H1 (cell line): ENCODE data around the gene IFI44L. TPM values are rescaled to one million over a fixed set of nuclear protein-coding genes. Genes with fewer than 3 reads are reported as not detected.

Source experiments
- CTCF ChIA-PET: fragments of 300-600 bp; sonication (Branson Sonifier 250); formaldehyde crosslinking; loops from one replicate; lab custom pipeline; 2021; ENCODE audit not compliant: partially characterized antibody; lab: Charles Lee
- POLR2A ChIA-PET: fragments of 300-600 bp; sonication (Branson Sonifier 250); formaldehyde crosslinking; loops from one replicate; lab custom pipeline; 2021; ENCODE audit warnings: inconsistent platforms; ENCODE audit not compliant: partially characterized antibody; lab: Charles Lee
- DNase-seq, 2 experiments: peaks; one replicate each; pipeline versions ENCODE4 v3.0.0 to v3.0.0-alpha.2; 2010 to 2022; ENCODE audit warnings: low spot score in 2 of 2, low read depth in 1 of 2, mixed read lengths in 1 of 2
- FAIRE-seq: peaks from 2 replicates; lab custom pipeline; 2011; peaks lifted over from hg19 to GRCh38; lab: Jason Lieb, UNC
- H2AFZ ChIP-seq: 2 replicates; pipeline ENCODE4 v1.8.1; 2012; ENCODE audit warnings: low read length, inconsistent platforms
- H2AK5ac ChIP-seq: 2 replicates; pipeline ENCODE4 v1.6.1; 2013; ENCODE audit warnings: low read depth, low read length
- H2BK120ac ChIP-seq: replicated peaks from 2 replicates; pipeline ENCODE3; 2013; ENCODE audit warnings: low read depth, low read length, inconsistent platforms
- H2BK12ac ChIP-seq: 2 replicates; pipeline ENCODE4 v1.6.1; 2013; ENCODE audit warnings: low read depth, low read length
- H2BK15ac ChIP-seq: 2 replicates; pipeline ENCODE4 v1.6.1; 2013; ENCODE audit warnings: low read length
- H2BK20ac ChIP-seq: 2 replicates; pipeline ENCODE4 v1.6.1; 2013; ENCODE audit warnings: low read length
- H2BK5ac ChIP-seq: 2 replicates; pipeline ENCODE4 v1.6.1; 2013; ENCODE audit warnings: low read depth, low read length
- H3K14ac ChIP-seq: 2 replicates; pipeline ENCODE4 v1.6.1; 2013; ENCODE audit warnings: inconsistent platforms; ENCODE audit not compliant: insufficient read length
- H3K18ac ChIP-seq: 2 replicates; pipeline ENCODE4 v1.6.1; 2013; ENCODE audit warnings: low read length; ENCODE audit errors: extremely low read depth
- H3K23ac ChIP-seq: 2 replicates; pipeline ENCODE4 v1.6.1; 2013; ENCODE audit warnings: inconsistent platforms; ENCODE audit not compliant: insufficient read length
- H3K23me2 ChIP-seq: 2 replicates; pipeline ENCODE4 v1.6.1; 2013; ENCODE audit warnings: low read depth, low read length
- H3K27ac ChIP-seq: 2 replicates; pipeline ENCODE4 v1.6.1; 2011; ENCODE audit warnings: low read depth, low read length, inconsistent platforms
- H3K27me3 ChIP-seq, 4 experiments: replicated peaks in 1 of 4; 1 replicate in 1 of 4; 2 replicates in 3 of 4; pipeline versions ENCODE4 v1.6.1 to v1.8.1; 2011 to 2013; ENCODE audit warnings: low read length in 3 of 4, mild to moderate bottlenecking in 3 of 4, inconsistent platforms in 2 of 4, mixed read lengths in 2 of 4, moderate library complexity in 1 of 4; ENCODE audit not compliant: control insufficient read depth in 3 of 4, insufficient read depth in 3 of 4; ENCODE audit errors: extremely low read depth in 1 of 4
- H3K36me3 ChIP-seq, 4 experiments: 2 replicates each; pipeline versions ENCODE4 v1.6.1 to v1.8.1; 2011 to 2013; ENCODE audit warnings: mild to moderate bottlenecking in 4 of 4, low read length in 3 of 4, moderate library complexity in 2 of 4, control low read depth in 1 of 4, inconsistent platforms in 1 of 4; ENCODE audit not compliant: insufficient read depth in 4 of 4, control insufficient read depth in 2 of 4
- H3K4ac ChIP-seq: replicated peaks from 2 replicates; pipeline ENCODE3; 2013; ENCODE audit warnings: low read length, low read depth, mixed read lengths, inconsistent platforms; ENCODE audit not compliant: insufficient read length
- H3K4me1 ChIP-seq, 4 experiments: replicated peaks in 1 of 4; 1 replicate in 1 of 4; 2 replicates in 3 of 4; pipeline versions ENCODE4 v1.6.1 to v1.8.1; 2011 to 2013; ENCODE audit warnings: low read length in 3 of 4, inconsistent platforms in 2 of 4, mixed read lengths in 1 of 4; ENCODE audit not compliant: insufficient read depth in 4 of 4, control insufficient read depth in 3 of 4
- H3K4me2 ChIP-seq, 2 experiments: 2 replicates each; pipeline versions ENCODE4 v1.6.1 to v1.8.1; 2011 to 2013; ENCODE audit warnings: low read depth in 2 of 2, low read length in 2 of 2, control low read depth in 1 of 2, inconsistent platforms in 1 of 2, mild to moderate bottlenecking in 1 of 2; ENCODE audit not compliant: insufficient read depth in 1 of 2
- H3K4me3 ChIP-seq, 4 experiments: fragments of 200-600, 300-600 bp in 1 of 4; sonication (generic), shearing (Covaris generic), sonication (Bioruptor Twin) in 1 of 4; 2 replicates each; pipeline versions ENCODE4 v1.5.1 to v1.8.1; 2011 to 2016; ENCODE audit warnings: low read length in 4 of 4, low read depth in 3 of 4, control low read depth in 2 of 4, inconsistent platforms in 2 of 4, mild to moderate bottlenecking in 2 of 4, mixed read lengths in 1 of 4, moderate library complexity in 1 of 4; ENCODE audit not compliant: insufficient read depth in 2 of 4; ENCODE audit errors: extremely low read depth in 1 of 4
- H3K56ac ChIP-seq: replicated peaks from 2 replicates; pipeline ENCODE3; 2013; ENCODE audit warnings: low read depth, mild to moderate bottlenecking, mixed read lengths, low read length, inconsistent platforms; ENCODE audit not compliant: insufficient read length
- H3K79me1 ChIP-seq: 2 replicates; pipeline ENCODE4 v1.6.1; 2013; ENCODE audit warnings: low read depth, low read length, control low read depth
- H3K79me2 ChIP-seq, 2 experiments: 2 replicates each; pipeline versions ENCODE4 v1.6.1 to v1.8.1; 2012 to 2013; ENCODE audit warnings: low read length in 2 of 2, mild to moderate bottlenecking in 2 of 2, inconsistent platforms in 1 of 2; ENCODE audit not compliant: insufficient read depth in 2 of 2, control insufficient read depth in 1 of 2
- H3K9ac ChIP-seq, 4 experiments: replicated peaks in 1 of 4; 1 replicate in 1 of 4; 2 replicates in 3 of 4; pipeline versions ENCODE4 v1.6.1 to v1.8.1; 2011 to 2013; ENCODE audit warnings: low read depth in 3 of 4, low read length in 3 of 4, control low read depth in 2 of 4, mild to moderate bottlenecking in 2 of 4, moderate library complexity in 2 of 4, inconsistent platforms in 1 of 4; ENCODE audit errors: extremely low read depth in 1 of 4
- H3K9me3 ChIP-seq, 2 experiments: 2 replicates each; pipeline versions ENCODE4 v1.6.1 to v1.8.1; 2012 to 2013; ENCODE audit warnings: mild to moderate bottlenecking in 2 of 2, moderate library complexity in 2 of 2, control low read depth in 1 of 2, inconsistent platforms in 1 of 2, low read depth in 1 of 2, low read length in 1 of 2, mixed read lengths in 1 of 2; ENCODE audit not compliant: insufficient read depth in 2 of 2
- H4K20me1 ChIP-seq, 2 experiments: replicated peaks in 1 of 2; 2 replicates each; pipeline versions ENCODE3 to v1.8.1; 2011 to 2013; ENCODE audit warnings: inconsistent platforms in 2 of 2, low read length in 2 of 2, mild to moderate bottlenecking in 1 of 2; ENCODE audit not compliant: insufficient read depth in 2 of 2, control insufficient read depth in 1 of 2
- H4K5ac ChIP-seq: 2 replicates; pipeline ENCODE4 v1.6.1; 2013; ENCODE audit warnings: low read length, low read depth, mixed read lengths, inconsistent platforms; ENCODE audit not compliant: insufficient read length
- H4K8ac ChIP-seq: 2 replicates; pipeline ENCODE4 v1.8.0; 2013; ENCODE audit warnings: mild to moderate bottlenecking, moderate library complexity, low read length, inconsistent platforms; ENCODE audit not compliant: insufficient read depth; ENCODE audit errors: extremely low read depth
- H4K91ac ChIP-seq: replicated peaks from 2 replicates; pipeline ENCODE3; 2013; ENCODE audit warnings: low read length, mixed read lengths, inconsistent platforms; ENCODE audit not compliant: insufficient read length
- BACH1 ChIP-seq: IDR thresholded peaks from 2 replicates; pipeline ENCODE4 v1.6.1; 2012; ENCODE audit warnings: low read length, improper control_type of control experiment
- CHD1 ChIP-seq: IDR thresholded peaks from 2 replicates; pipeline ENCODE4 v1.6.1; 2012; ENCODE audit warnings: low read depth, low read length, improper control_type of control experiment
- JUN ChIP-seq: IDR thresholded peaks from 2 replicates; pipeline ENCODE4 v1.6.1; 2011; ENCODE audit warnings: low read depth, mild to moderate bottlenecking, improper control_type of control experiment, low read length
- JUND ChIP-seq: IDR thresholded peaks from 2 replicates; pipeline ENCODE4 v1.6.1; 2011; ENCODE audit warnings: mild to moderate bottlenecking, improper control_type of control experiment, low read length
- KDM1A ChIP-seq: fragments of 200-600, 300-600 bp; sonication (generic); IDR thresholded peaks from 2 replicates; pipeline ENCODE4 v1.7.1; 2016; ENCODE audit warnings: mild to moderate bottlenecking, low read length, borderline replicate concordance
- MAFK ChIP-seq: IDR thresholded peaks from 2 replicates; pipeline ENCODE4 v1.6.1; 2012; ENCODE audit warnings: low read depth, mild to moderate bottlenecking, improper control_type of control experiment, low read length
- POLR2A ChIP-seq, 2 experiments: IDR thresholded peaks; 1 replicate in 1 of 2; 2 replicates in 1 of 2; pipeline ENCODE4 v1.6.1; 2011; ENCODE audit warnings: low read depth in 2 of 2, low read length in 2 of 2, mild to moderate bottlenecking in 2 of 2; ENCODE audit errors: control extremely low read depth in 1 of 2
- POU5F1 ChIP-seq: IDR thresholded peaks from 2 replicates; pipeline ENCODE4 v1.6.1; 2011; ENCODE audit warnings: low read depth, mild to moderate bottlenecking, low read length, moderate library complexity
- RNF2 ChIP-seq: fragments of 200-900, 300-1000 bp; sonication (generic); IDR thresholded peaks from 2 replicates; pipeline ENCODE4 v1.7.1; 2016; ENCODE audit warnings: borderline replicate concordance, low read depth, mild to moderate bottlenecking, antibody characterized with exemption, low read length; ENCODE audit not compliant: poor library complexity, severe bottlenecking; ENCODE audit errors: missing control alignments
- RXRA ChIP-seq: IDR thresholded peaks from 2 replicates; pipeline ENCODE4 v1.6.1; 2011; ENCODE audit warnings: low read depth, mild to moderate bottlenecking, low read length, moderate library complexity; ENCODE audit not compliant: insufficient read depth
- SIX5 ChIP-seq: IDR thresholded peaks from 2 replicates; pipeline ENCODE4 v1.6.1; 2011; ENCODE audit warnings: mild to moderate bottlenecking, low read depth, low read length
- SP1 ChIP-seq: IDR thresholded peaks from 2 replicates; pipeline ENCODE4 v1.6.1; 2011; ENCODE audit warnings: low read depth, low read length
- SP2 ChIP-seq: IDR thresholded peaks from 2 replicates; pipeline ENCODE4 v1.6.1; 2012; ENCODE audit warnings: mild to moderate bottlenecking, low read length, inconsistent platforms
- SUZ12 ChIP-seq: fragments of 200-600 bp; sonication (generic); IDR thresholded peaks from 2 replicates; pipeline ENCODE4 v1.6.1; 2012; ENCODE audit warnings: mild to moderate bottlenecking, inconsistent platforms, low read length, moderate library complexity, mixed read lengths
- TAF7 ChIP-seq: optimal IDR thresholded peaks from 2 replicates; pipeline ENCODE3; 2011; ENCODE audit warnings: low read depth, mild to moderate bottlenecking, inconsistent platforms, low read length, moderate library complexity, borderline replicate concordance
- TEAD4 ChIP-seq: IDR thresholded peaks from 2 replicates; pipeline ENCODE4 v1.6.1; 2012; ENCODE audit warnings: low read depth, low read length, inconsistent platforms, mixed read lengths
- YY1 ChIP-seq: IDR thresholded peaks from 2 replicates; pipeline ENCODE4 v1.6.1; 2011; ENCODE audit warnings: low read depth, mild to moderate bottlenecking, low read length
- WGBS, 2 experiments: shearing (Covaris generic) in 1 of 2; methylation state at CpG; one replicate each; pipeline versions ENCODE4 v1.1.6 to v1.1.7; 2013 to 2015; ENCODE audit warnings: low lambda C conversion rate in 2 of 2, mixed read lengths in 2 of 2, inconsistent platforms in 1 of 2, low coverage in 1 of 2, missing lambda C conversion rate in 1 of 2; ENCODE audit not compliant: insufficient replicate concordance in 2 of 2, insufficient coverage in 1 of 2, insufficient read length in 1 of 2; ENCODE audit errors: extremely low coverage in 1 of 2, missing lambda C conversion rate in 1 of 2; 5-methylcytosine and 5-hydroxymethylcytosine counted together
- polyA plus RNA-seq, 7 experiments: library from polyadenylated mRNA; depleted of rRNA in 3 of 7; stranded (reverse) in 5 of 7; unstranded in 2 of 7; fragments of >200 nt in 5 of 7; fragments of 200-250 nt in 2 of 7; gene quantifications; 1 replicate in 5 of 7; 2 replicates in 1 of 7; 4 replicates in 1 of 7; pipeline versions ENCODE4 v1.2.1 to v1.2.3, GENCODE V29; 2011 to 2013; ENCODE audit warnings: missing spikeins in 2 of 7, mixed read lengths in 2 of 7
- total RNA-seq: library from RNA; stranded (reverse); fragmentation: NEBNext Ultra II Directional; extraction: Animal tissue kit (Norgen Biotek cat#: 25700); gene quantifications from 2 replicates; pipeline ENCODE4 v1.2.1, GENCODE V29; 2021

Gene IFI44L
- total and polyA plus RNA-seq, 2 of the 8 experiments (the other 6 are each of a cell fraction or from before 2014, with no cell fraction given), result not detected

GRCh38 chr1:78687914-78688313 is 67.7 kb downstream of the IFI44L start:
- ChIA-PET POLR2A (no interaction called here), CTCF (no interaction called here)
- Histone ChIP-seq H2BK5ac (no peak overlapping the region), H3K23ac (no peak overlapping the region), H4K8ac (no peak overlapping the region), H2BK20ac (no peak overlapping the region), H3K27me3 (no peaks in the 10 kb centered on the region), H3K23me2 (no peaks in the 10 kb centered on the region), H3K9ac (no peak overlapping the region), H3K4me3 (no peak overlapping the region), H3K27ac (no peak overlapping the region), H3K18ac (no peak overlapping the region), H3K4ac (no peak overlapping the region), H2BK12ac (no peak overlapping the region), H3K79me2 (no peaks in the 10 kb centered on the region), H2BK15ac (no peak overlapping the region), H2BK120ac (no peak overlapping the region), H3K4me2 (no peak overlapping the region), H2AK5ac (no peak overlapping the region), H3K4me1 (no peaks in the 10 kb centered on the region), H4K5ac (no peak overlapping the region), H3K9me3 (no peaks in the 10 kb centered on the region), H3K14ac (no peak overlapping the region), H4K20me1 (no peaks in the 10 kb centered on the region), H3K79me1 (no peaks in the 10 kb centered on the region), H3K56ac (no peak overlapping the region), H4K91ac (no peak overlapping the region), H2AFZ (no peak overlapping the region), H3K36me3 (no peaks in the 10 kb centered on the region)
- no peak for DNase-seq
- FAIRE-seq, result no peak
- 91% methylated on average over 2 of the region's 2 CpGs; no CpG with 5 or more reads in 1 of the 2 experiments for WGBS, 2 experiments
- TF ChIP-seq SIX5 (no peak), POU5F1 (no peak), MAFK (no peak), KDM1A (no peak), TEAD4 (no peak), BACH1 (no peak), RXRA (no peak), CHD1 (no peak), POLR2A (IDR thresholded peaks at IDR 0.05; ENCODE audit: control extremely low read depth in 1 of 2, low read depth in 2 of 2, low read length in 2 of 2) (no peak), JUN (no peak), RNF2 (no peak), JUND (no peak), SP1 (no peak), YY1 (no peak), TAF7 (no peak), SUZ12 (no peak), SP2 (no peak)
